Glutamatergic neuron (in vitro differentiated cells): ENCODE measurements around the gene PPP1R37. TPM values are rescaled to one million over a fixed set of nuclear protein-coding genes. Genes with fewer than 3 reads are reported as not detected.

Experiments
- DNase-seq: peaks from one replicate; pipeline ENCODE4 v3.0.0; 2022
- H3K27ac Mint-ChIP-seq: one replicate; pipeline ENCODE4 v1.8.0; 2020; ENCODE audit warnings: mild to moderate bottlenecking, mixed read lengths, inconsistent platforms; ENCODE audit not compliant: unreplicated experiment
- H3K27me3 Mint-ChIP-seq: one replicate; pipeline ENCODE4 v1.8.0; 2020; ENCODE audit warnings: mild to moderate bottlenecking, moderate library complexity, mixed read lengths, inconsistent platforms; ENCODE audit not compliant: unreplicated experiment
- H3K36me3 Mint-ChIP-seq: one replicate; pipeline ENCODE4 v1.8.0; 2020; ENCODE audit warnings: mild to moderate bottlenecking, mixed read lengths, inconsistent platforms; ENCODE audit not compliant: unreplicated experiment
- H3K4me1 Mint-ChIP-seq: one replicate; pipeline ENCODE4 v1.8.0; 2020; ENCODE audit warnings: mild to moderate bottlenecking, low read depth, mixed read lengths, inconsistent platforms; ENCODE audit not compliant: unreplicated experiment
- H3K4me3 Mint-ChIP-seq: one replicate; pipeline ENCODE4 v1.8.0; 2020; ENCODE audit warnings: mild to moderate bottlenecking, mixed read lengths, inconsistent platforms; ENCODE audit not compliant: unreplicated experiment
- H3K9me3 Mint-ChIP-seq: one replicate; pipeline ENCODE4 v1.8.0; 2020; ENCODE audit warnings: mild to moderate bottlenecking, moderate library complexity, mixed read lengths, inconsistent platforms; ENCODE audit not compliant: unreplicated experiment
- total RNA-seq: library from RNA; stranded (reverse); fragmentation: NEBNext Ultra II Directional; extraction: Animal tissue kit (Norgen Biotek cat#: 25700); gene quantifications from one replicate; pipeline ENCODE4 v1.2.1, GENCODE V29; 2021; ENCODE audit not compliant: unreplicated experiment
- TF ChIP-seq, protein P1 (sequence below): fragments of 200-600 bp; sonication (generic); IDR thresholded peaks from one replicate; pipeline ENCODE4 v1.5.0; 2021; ENCODE audit not compliant: partially characterized antibody, unreplicated experiment

Gene PPP1R37
- total RNA-seq, 1 donor from 2014 or later = 49.5 TPM

DNA sequence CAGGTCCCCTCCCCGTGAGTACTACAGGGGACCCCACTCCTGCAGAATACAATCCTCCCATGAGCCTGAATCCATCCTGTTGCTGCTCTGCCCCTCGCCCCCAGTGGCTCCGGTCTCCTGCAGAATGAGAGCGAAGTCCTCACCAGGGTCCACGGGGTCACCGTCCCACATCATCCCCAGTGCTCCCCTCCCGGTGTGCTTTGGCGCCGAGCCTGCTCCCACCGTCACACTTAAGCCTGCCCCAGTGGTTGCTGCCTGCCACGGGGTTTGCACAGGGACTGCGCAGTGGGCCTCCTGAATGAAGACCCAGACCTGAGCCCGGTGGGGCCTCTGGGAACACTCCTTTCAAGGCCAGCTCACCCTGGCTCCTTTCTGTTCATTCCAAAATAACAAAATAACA is 37.3 kb downstream of the PPP1R37 start:
- H3K9me3 Mint-ChIP-seq = peaks cover 2% of the 10 kb centered on the region
- H3K27ac Mint-ChIP-seq = no peak overlapping the region
- DNase-seq = no peak
- H3K4me3 Mint-ChIP-seq = no peak overlapping the region
- H3K27me3 Mint-ChIP-seq = no peaks in the 10 kb centered on the region
- TF ChIP-seq, protein P1, sequence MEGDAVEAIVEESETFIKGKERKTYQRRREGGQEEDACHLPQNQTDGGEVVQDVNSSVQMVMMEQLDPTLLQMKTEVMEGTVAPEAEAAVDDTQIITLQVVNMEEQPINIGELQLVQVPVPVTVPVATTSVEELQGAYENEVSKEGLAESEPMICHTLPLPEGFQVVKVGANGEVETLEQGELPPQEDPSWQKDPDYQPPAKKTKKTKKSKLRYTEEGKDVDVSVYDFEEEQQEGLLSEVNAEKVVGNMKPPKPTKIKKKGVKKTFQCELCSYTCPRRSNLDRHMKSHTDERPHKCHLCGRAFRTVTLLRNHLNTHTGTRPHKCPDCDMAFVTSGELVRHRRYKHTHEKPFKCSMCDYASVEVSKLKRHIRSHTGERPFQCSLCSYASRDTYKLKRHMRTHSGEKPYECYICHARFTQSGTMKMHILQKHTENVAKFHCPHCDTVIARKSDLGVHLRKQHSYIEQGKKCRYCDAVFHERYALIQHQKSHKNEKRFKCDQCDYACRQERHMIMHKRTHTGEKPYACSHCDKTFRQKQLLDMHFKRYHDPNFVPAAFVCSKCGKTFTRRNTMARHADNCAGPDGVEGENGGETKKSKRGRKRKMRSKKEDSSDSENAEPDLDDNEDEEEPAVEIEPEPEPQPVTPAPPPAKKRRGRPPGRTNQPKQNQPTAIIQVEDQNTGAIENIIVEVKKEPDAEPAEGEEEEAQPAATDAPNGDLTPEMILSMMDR = no peak
- H3K4me1 Mint-ChIP-seq = peaks cover 10% of the 10 kb centered on the region
- no peaks in the 10 kb centered on the region for H3K36me3 Mint-ChIP-seq

DNA sequence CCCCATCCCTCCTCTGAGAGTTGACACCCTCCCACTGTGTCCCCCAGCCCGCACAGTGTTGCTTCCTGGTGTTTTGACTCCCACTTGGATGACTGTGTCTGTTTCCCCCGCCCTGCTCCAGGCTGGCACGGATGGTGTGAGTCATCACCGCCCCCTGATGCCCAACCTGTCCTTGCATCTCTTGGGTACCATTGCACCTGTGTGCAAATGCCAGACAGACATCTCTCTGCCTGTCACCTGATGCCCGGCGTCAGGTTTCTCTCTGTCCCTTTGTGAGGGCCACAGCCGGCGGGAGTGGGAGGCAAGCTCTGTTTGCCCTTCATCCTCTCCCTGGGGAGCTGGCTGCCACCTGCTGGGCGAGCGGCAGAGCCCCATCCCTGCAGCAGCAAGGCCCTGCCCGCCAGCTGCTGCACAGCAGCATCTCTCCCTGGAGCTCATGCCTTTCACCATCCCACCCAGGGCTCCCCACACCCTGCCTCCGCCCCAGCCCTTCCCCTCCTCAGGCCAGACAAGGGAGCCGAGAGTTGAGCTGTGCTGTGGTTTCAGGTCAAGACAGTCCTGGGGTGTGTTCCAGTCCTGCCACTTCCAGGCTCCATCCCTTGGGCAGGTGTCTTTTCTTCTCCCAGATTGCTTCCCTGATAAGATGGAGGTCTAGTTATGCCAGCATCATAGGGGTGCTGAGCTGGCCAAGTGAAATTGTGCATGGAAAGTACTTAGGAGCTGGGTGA is 38.1 kb downstream of the PPP1R37 start:
- Mint-ChIP-seq H3K4me3 (no peak overlapping the region), H3K9me3 (peaks cover 2% of the 10 kb centered on the region), H3K36me3 (no peaks in the 10 kb centered on the region), H3K27me3 (no peaks in the 10 kb centered on the region), H3K4me1 (peaks cover 12% of the 10 kb centered on the region), H3K27ac (no peak overlapping the region)
- DNase-seq = no peak
- TF ChIP-seq, protein P1 = no peak

DNA sequence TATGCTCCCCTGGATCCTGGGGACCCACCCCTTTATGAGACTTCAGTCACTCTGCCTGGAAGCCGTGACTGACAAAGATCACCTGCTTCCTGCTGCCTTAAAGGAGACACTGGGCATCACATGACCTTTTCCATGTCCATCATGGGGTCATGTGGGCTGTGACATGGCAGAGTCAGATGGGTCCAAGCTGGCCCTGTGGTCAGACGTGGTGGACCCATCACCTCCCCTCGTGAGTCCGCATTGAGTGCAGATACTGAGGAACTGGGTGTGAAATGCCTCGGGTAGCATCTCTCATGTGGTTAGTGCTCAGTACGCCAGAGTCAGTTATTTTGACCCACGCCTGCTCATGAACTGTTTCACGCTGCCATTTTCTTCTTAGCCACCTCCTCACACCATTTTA is 40.7 kb downstream of the PPP1R37 start:
- H3K4me1 Mint-ChIP-seq = peaks cover 32% of the 10 kb centered on the region
- TF ChIP-seq, protein P1 = no peak
- H3K9me3 Mint-ChIP-seq = peaks cover 10% of the 10 kb centered on the region
- peaks cover 2% of the 10 kb centered on the region for H3K27me3 Mint-ChIP-seq
- H3K4me3 Mint-ChIP-seq = no peak overlapping the region
- peaks cover 4% of the 10 kb centered on the region for H3K36me3 Mint-ChIP-seq
- peak overlapping the region; percentile 59 for H3K27ac Mint-ChIP-seq
- DNase-seq = no peak

DNA sequence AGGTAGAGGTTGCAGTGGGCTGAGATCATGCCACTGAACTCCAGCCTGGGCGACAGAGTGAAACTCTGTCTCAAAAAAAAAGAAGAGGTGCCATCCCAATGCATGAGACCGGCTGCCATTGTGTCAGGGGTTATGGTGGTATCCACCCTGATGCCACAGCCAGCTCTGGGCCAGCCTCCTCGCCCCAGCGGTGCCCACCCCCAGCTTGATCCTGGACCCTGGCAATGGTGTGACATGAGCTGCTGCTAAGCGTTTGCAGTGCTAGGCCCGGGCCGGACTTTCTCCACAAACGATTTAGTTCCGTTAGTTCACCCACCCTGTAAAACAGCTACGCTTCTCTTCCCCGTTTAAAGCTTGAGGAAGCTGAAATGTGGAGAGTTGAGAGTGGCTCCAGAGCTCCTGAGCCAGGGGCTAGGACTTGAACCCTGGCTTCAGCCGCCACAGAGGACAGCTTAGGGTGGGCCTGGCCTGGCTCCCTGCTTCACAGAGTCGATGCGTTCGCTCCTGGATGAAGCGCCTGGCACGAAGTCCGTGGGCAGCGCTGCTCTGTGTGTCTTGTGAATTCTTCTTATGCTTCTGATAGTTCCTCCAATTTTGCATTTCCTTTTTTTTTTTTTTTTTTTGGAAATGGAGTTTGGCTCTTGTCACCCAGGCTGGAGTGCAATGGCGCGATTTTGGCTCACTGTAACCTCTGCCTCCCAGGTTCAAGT is 42.4 kb downstream of the PPP1R37 start:
- Mint-ChIP-seq H3K9me3 (peaks cover 10% of the 10 kb centered on the region), H3K4me3 (no peak overlapping the region), H3K27me3 (peaks cover 2% of the 10 kb centered on the region), H3K36me3 (peaks cover 4% of the 10 kb centered on the region), H3K4me1 (peaks cover 32% of the 10 kb centered on the region), H3K27ac (peak overlapping the region; percentile 38)
- DNase-seq = no peak
- TF ChIP-seq, protein P1 = no peak
